PC-3 (cell line): ENCODE data around the gene CNR1.

Source experiments
- CTCF ChIP-seq: fragments of 300-600 bp; sonication (generic); conservative IDR thresholded peaks from 2 replicates; pipeline ENCODE4 v1.5.1; 2017; ENCODE audit warnings: antibody characterized with exemption, low read depth, mild to moderate bottlenecking, low read length
- EZH2 ChIP-seq: fragments of 300-600 bp; sonication (generic); IDR thresholded peaks from one replicate; pipeline ENCODE4 v1.6.1; 2017; ENCODE audit warnings: antibody characterized with exemption, mild to moderate bottlenecking, low read length; ENCODE audit not compliant: unreplicated experiment
- EZH2phosphoT487 ChIP-seq: fragments of 300-600 bp; sonication (generic); IDR thresholded peaks from 2 replicates; pipeline ENCODE4 v1.6.1; 2018; ENCODE audit warnings: mild to moderate bottlenecking, antibody characterized with exemption, low read length, borderline replicate concordance

- no peak for TF ChIP-seq CTCF
- TF ChIP-seq EZH2phosphoT487 = no peak
- TF ChIP-seq EZH2 = no peak
Observed at GRCh38 chr6:88120635-88121034, 45.5 kb downstream of the CNR1 start.
